ENCODE data around the gene KLC1. TPM values are rescaled to one million over a fixed set of nuclear protein-coding genes. Genes with fewer than 3 reads are reported as not detected.
A peak's percentile ranks its signal among the peaks of the same experiment; 100 is the strongest.

KLC1 gene
- total RNA-seq, 1 donor from 2014 or later: 155 TPM

DNA sequence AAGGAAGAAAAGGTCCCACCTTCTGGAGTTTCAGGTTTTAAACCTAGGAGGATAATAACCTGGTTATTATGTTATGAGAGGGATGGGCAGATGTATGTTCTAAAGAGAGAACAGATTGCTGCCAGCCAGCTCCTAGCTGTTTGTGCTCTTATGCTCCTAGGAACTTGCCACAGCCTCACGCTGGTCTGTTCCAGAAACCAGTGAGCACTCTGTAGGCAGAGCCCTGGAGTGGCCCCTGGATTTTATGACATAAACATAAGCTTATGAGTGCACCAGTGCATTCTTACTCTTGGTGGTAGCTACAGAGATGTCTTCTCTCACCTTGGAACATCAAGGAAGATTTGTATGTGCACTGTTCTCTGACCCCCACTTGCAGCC lies 27.7 kb downstream of the KLC1 start:
- DNase-seq: no peak
- peaks cover 44% of the 10 kb centered on the region for H3K36me3 Mint-ChIP-seq (ENCODE audit: low read depth)
- no peak overlapping the region for H3K27ac Mint-ChIP-seq
- peaks cover 5% of the 10 kb centered on the region for H3K4me1 Mint-ChIP-seq
- H3K27me3 Mint-ChIP-seq: no peaks in the 10 kb centered on the region
- intact Hi-C loops (cut with micrococcal nuclease): no loop called here
- no peaks in the 10 kb centered on the region for H3K9me3 Mint-ChIP-seq
- H3K4me3 Mint-ChIP-seq: no peak overlapping the region

GRCh38 chr14:103657471-103657870 lies 28.5 kb downstream of the KLC1 start:
- intact Hi-C loops (cut with micrococcal nuclease): no loop called here
- Mint-ChIP-seq H3K27me3 (no peaks in the 10 kb centered on the region), H3K36me3 (ENCODE audit: low read depth) (peaks cover 48% of the 10 kb centered on the region)

GRCh38 chr14:103659631-103660030 lies 30.6 kb downstream of the KLC1 start:
- Mint-ChIP-seq H3K36me3 (ENCODE audit: low read depth) (peaks cover 50% of the 10 kb centered on the region), H3K27me3 (no peaks in the 10 kb centered on the region), H3K4me1 (peaks cover 2% of the 10 kb centered on the region), H3K9me3 (no peaks in the 10 kb centered on the region), H3K27ac (no peak overlapping the region), H3K4me3 (no peak overlapping the region)
- DNase-seq: no peak
- intact Hi-C loops (cut with micrococcal nuclease): no loop called here

More at GRCh38 chr14:103657471-103657870, 28.5 kb downstream of the KLC1 start:
- no peak for DNase-seq
- H3K4me3 Mint-ChIP-seq: no peak overlapping the region
- peak overlapping the region; percentile 20 for H3K27ac Mint-ChIP-seq
- H3K9me3 Mint-ChIP-seq: no peaks in the 10 kb centered on the region
- H3K4me1 Mint-ChIP-seq: peaks cover 3% of the 10 kb centered on the region

DNA sequence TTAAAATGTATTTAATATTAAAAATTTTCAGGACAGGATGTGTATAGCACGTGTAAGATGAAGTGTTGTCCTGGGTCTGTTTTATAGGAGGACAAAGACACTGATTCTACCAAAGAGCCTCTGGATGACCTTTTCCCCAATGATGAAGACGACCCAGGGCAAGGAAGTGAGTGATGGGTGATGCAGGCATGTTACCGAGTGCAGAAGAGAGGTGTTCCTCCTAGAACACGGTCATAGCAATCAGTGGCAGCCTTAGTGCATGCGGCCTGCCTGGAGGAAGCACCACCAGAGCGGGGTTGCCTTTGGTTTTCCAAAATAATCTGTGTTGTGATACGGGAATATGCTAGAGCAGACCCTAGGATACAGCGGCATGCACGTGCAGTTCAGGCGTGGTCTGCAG lies 33.0 kb downstream of the KLC1 start:
- peaks cover 2% of the 10 kb centered on the region for H3K4me1 Mint-ChIP-seq
- H3K27ac Mint-ChIP-seq: no peak overlapping the region
- H3K27me3 Mint-ChIP-seq: no peaks in the 10 kb centered on the region
- peaks cover 40% of the 10 kb centered on the region for H3K36me3 Mint-ChIP-seq (ENCODE audit: low read depth)
- no peak for DNase-seq
- intact Hi-C loops (cut with micrococcal nuclease): no loop called here
- no peak overlapping the region for H3K4me3 Mint-ChIP-seq
- no peaks in the 10 kb centered on the region for H3K9me3 Mint-ChIP-seq

GRCh38 chr14:103662591-103662990 lies 33.6 kb downstream of the KLC1 start:
- no peaks in the 10 kb centered on the region for H3K27me3 Mint-ChIP-seq
- no peaks in the 10 kb centered on the region for H3K9me3 Mint-ChIP-seq
- no peak overlapping the region for H3K4me3 Mint-ChIP-seq
- H3K36me3 Mint-ChIP-seq (ENCODE audit: low read depth): peaks cover 37% of the 10 kb centered on the region
- no peak overlapping the region for H3K27ac Mint-ChIP-seq
- H3K4me1 Mint-ChIP-seq: no peaks in the 10 kb centered on the region
- intact Hi-C loops (cut with micrococcal nuclease): no loop called here
- no peak for DNase-seq

GRCh38 chr14:103663506-103663905 lies 34.5 kb downstream of the KLC1 start:
- Mint-ChIP-seq H3K27me3 (no peaks in the 10 kb centered on the region), H3K9me3 (no peaks in the 10 kb centered on the region), H3K4me1 (no peaks in the 10 kb centered on the region), H3K4me3 (no peak overlapping the region), H3K36me3 (ENCODE audit: low read depth) (peaks cover 36% of the 10 kb centered on the region), H3K27ac (no peak overlapping the region)
- intact Hi-C loops (cut with micrococcal nuclease): no loop called here
- no peak for DNase-seq

DNA sequence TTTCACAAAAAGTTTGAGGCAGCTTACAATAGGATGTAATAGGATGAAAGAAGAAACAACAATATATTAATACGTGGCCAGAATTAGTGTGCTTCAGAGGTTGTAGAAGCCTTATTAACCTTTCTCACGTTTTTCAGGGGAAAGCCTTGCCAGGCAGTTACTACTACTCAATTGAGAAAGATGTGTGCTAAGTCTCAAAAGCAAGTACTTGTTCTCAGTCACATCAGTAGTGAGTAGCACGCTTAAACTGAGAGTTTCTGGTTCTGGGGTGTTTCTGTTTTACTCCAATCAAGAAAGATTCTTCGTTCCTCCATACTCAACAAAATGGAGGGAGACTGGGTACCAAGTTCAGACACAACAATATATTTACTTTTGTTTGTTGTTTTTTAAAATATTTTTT lies 38.7 kb downstream of the KLC1 start:
- intact Hi-C loops (cut with micrococcal nuclease): no loop called here
- peaks cover 43% of the 10 kb centered on the region for H3K36me3 Mint-ChIP-seq (ENCODE audit: low read depth)

DNA sequence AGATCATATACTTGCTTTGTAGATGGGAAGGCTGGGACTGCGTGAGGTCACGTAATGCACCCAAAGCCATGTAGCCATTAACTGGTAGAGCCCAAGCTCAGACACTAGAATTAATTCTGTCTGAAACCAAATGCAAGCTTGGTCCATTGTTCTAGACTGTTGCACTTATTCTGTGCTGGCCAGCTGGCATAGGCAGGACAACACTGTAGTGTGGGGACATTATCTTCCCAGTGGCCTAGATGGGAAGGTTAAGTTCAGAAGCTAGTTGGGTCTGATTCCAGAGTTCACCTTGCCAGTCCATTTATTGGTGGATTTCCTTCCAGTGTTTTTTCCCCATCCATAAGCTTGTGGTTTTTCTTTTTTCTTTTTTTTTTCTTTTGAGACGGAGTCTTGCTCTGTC lies 39.1 kb downstream of the KLC1 start:
- Mint-ChIP-seq H3K9me3 (no peaks in the 10 kb centered on the region), H3K4me1 (no peaks in the 10 kb centered on the region), H3K4me3 (no peak overlapping the region), H3K27ac (no peak overlapping the region), H3K27me3 (no peaks in the 10 kb centered on the region), H3K36me3 (ENCODE audit: low read depth) (peaks cover 46% of the 10 kb centered on the region)
- no peak for DNase-seq
- intact Hi-C loops (cut with micrococcal nuclease): no loop called here

More for the DNA sequence above, 38.7 kb downstream of the KLC1 start:
- H3K4me1 Mint-ChIP-seq: no peaks in the 10 kb centered on the region
- no peak overlapping the region for H3K27ac Mint-ChIP-seq
- H3K27me3 Mint-ChIP-seq: no peaks in the 10 kb centered on the region
- no peak overlapping the region for H3K4me3 Mint-ChIP-seq
- DNase-seq: no peak
- H3K9me3 Mint-ChIP-seq: no peaks in the 10 kb centered on the region

GRCh38 chr14:103669370-103669769 lies 40.4 kb downstream of the KLC1 start:
- H3K27me3 Mint-ChIP-seq: no peaks in the 10 kb centered on the region
- no peaks in the 10 kb centered on the region for H3K9me3 Mint-ChIP-seq
- no peaks in the 10 kb centered on the region for H3K4me1 Mint-ChIP-seq
- H3K4me3 Mint-ChIP-seq: no peak overlapping the region
- intact Hi-C loops (cut with micrococcal nuclease): no loop called here
- H3K27ac Mint-ChIP-seq: no peak overlapping the region
- DNase-seq: no peak
- peaks cover 46% of the 10 kb centered on the region for H3K36me3 Mint-ChIP-seq (ENCODE audit: low read depth)

GRCh38 chr14:103671911-103672310 lies 42.9 kb downstream of the KLC1 start:
- no peak overlapping the region for H3K4me3 Mint-ChIP-seq
- H3K27ac Mint-ChIP-seq: no peak overlapping the region
- H3K27me3 Mint-ChIP-seq: no peaks in the 10 kb centered on the region
- intact Hi-C loops (cut with micrococcal nuclease): no loop called here
- peaks cover 56% of the 10 kb centered on the region for H3K36me3 Mint-ChIP-seq (ENCODE audit: low read depth)
- no peaks in the 10 kb centered on the region for H3K4me1 Mint-ChIP-seq
- no peak for DNase-seq
- H3K9me3 Mint-ChIP-seq: no peaks in the 10 kb centered on the region

GRCh38 chr14:103675957-103676356 lies 46.9 kb downstream of the KLC1 start:
- Mint-ChIP-seq H3K4me3 (no peak overlapping the region), H3K4me1 (peaks cover 4% of the 10 kb centered on the region), H3K36me3 (ENCODE audit: low read depth) (peaks cover 60% of the 10 kb centered on the region), H3K27me3 (no peaks in the 10 kb centered on the region), H3K9me3 (no peaks in the 10 kb centered on the region), H3K27ac (no peak overlapping the region)
- intact Hi-C loops (cut with micrococcal nuclease): no loop called here
- no peak for DNase-seq

GRCh38 chr14:103676881-103677675 lies 48.1 kb downstream of the KLC1 start:
- H3K4me3 Mint-ChIP-seq: no peak overlapping the region
- no peak for DNase-seq
- H3K9me3 Mint-ChIP-seq: no peaks in the 10 kb centered on the region
- H3K36me3 Mint-ChIP-seq (ENCODE audit: low read depth): peaks cover 58% of the 10 kb centered on the region
- intact Hi-C loops (cut with micrococcal nuclease): no loop called here
- no peaks in the 10 kb centered on the region for H3K27me3 Mint-ChIP-seq
- peaks cover 4% of the 10 kb centered on the region for H3K4me1 Mint-ChIP-seq
- no peak overlapping the region for H3K27ac Mint-ChIP-seq

DNA sequence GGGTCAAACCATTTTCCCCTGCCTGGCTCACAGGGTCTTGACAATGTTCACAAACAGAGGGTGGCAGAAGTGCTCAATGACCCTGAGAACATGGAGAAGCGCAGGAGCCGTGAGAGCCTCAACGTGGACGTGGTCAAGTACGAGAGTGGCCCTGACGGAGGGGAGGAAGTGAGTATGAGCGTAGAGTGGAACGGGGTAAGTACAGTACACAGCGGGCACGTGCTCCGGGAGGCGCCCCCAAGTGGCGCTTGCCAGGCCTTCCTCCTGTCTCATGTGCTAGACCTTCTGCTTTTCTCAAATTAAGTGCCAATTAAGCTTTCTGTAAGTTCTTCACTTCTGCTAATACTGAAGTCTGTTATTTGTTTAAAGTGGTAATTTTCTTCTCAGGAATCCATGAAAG lies 50.3 kb downstream of the KLC1 start:
- no peaks in the 10 kb centered on the region for H3K9me3 Mint-ChIP-seq
- peaks cover 53% of the 10 kb centered on the region for H3K36me3 Mint-ChIP-seq (ENCODE audit: low read depth)
- peak; percentile 74 for DNase-seq
- no peak overlapping the region for H3K4me3 Mint-ChIP-seq
- H3K4me1 Mint-ChIP-seq: peaks cover 4% of the 10 kb centered on the region
- intact Hi-C loops (cut with micrococcal nuclease): loop anchor here (1.0 kb wide), 1 partner anchor 107 kb away; no protein-coding TSS in a partner anchor
- peak overlapping the region; percentile 58 for H3K27ac Mint-ChIP-seq
- no peaks in the 10 kb centered on the region for H3K27me3 Mint-ChIP-seq

- Mint-ChIP-seq H3K4me3 (no peak overlapping the region), H3K27me3 (no peaks in the 10 kb centered on the region), H3K36me3 (ENCODE audit: low read depth) (peaks cover 51% of the 10 kb centered on the region), H3K4me1 (peaks cover 4% of the 10 kb centered on the region), H3K9me3 (no peaks in the 10 kb centered on the region), H3K27ac (no peak overlapping the region)
- intact Hi-C loops (cut with micrococcal nuclease): no loop called here
- DNase-seq: no peak
These were observed 51.6 kb downstream of the KLC1 start for GRCh38 chr14:103680491-103681231.
